Mesenchymal stem cell (in vitro differentiated cells and primary cell): Measurements from ENCODE around the gene PHKA1. TPM values are rescaled to one million over a fixed set of nuclear protein-coding genes. Genes with fewer than 3 reads are reported as not detected.

Experiments used
- small RNA-seq: library from polyadenylated mRNA; stranded (forward); fragments of <200 nt; extraction: miRNeasy Mini kit (QIAGEN cat#:217004); gene quantifications from one replicate; pipeline ENCODE3, GENCODE V24; 2013; ENCODE audit warnings: low read depth

The PHKA1 gene

Small RNA genes lying within 50 kb of the gene (small RNA-seq; reads per million reads assigned to genes)
- gene BX295541.1, result not detected
- not detected for gene RF00012
- not detected for gene RNU1-112P
